ENCODE results near the gene KPNB1.

KPNB1 gene

GRCh38 chr17:47636273-47637030, 13.3 kb upstream of the KPNB1 start:
- DNase-seq (ENCODE audit: low read depth) = no peak

- no peak for DNase-seq (ENCODE audit: low read depth)
Measured at GRCh38 chr17:47638903-47639302, 10.8 kb upstream of the KPNB1 start.

- DNase-seq (ENCODE audit: low read depth) = no peak
Measured at GRCh38 chr17:47640076-47640475, 9.6 kb upstream of the KPNB1 start.

GRCh38 chr17:47641202-47641601, 8.5 kb upstream of the KPNB1 start:
- DNase-seq (ENCODE audit: low read depth) = no peak

- no peak for DNase-seq (ENCODE audit: low read depth)
Measured at GRCh38 chr17:47643116-47643515, 6.6 kb upstream of the KPNB1 start.

- DNase-seq (ENCODE audit: low read depth) = no peak
Measured at GRCh38 chr17:47644324-47644723, 5.4 kb upstream of the KPNB1 start.

- DNase-seq (ENCODE audit: low read depth) = no peak
Measured at GRCh38 chr17:47649972-47650524, 329 bp downstream of the KPNB1 start.

GRCh38 chr17:47650525-47651522, 1.1 kb downstream of the KPNB1 start:
- DNase-seq (ENCODE audit: low read depth) = peak; percentile 94

GRCh38 chr17:47651704-47652103, 2.0 kb downstream of the KPNB1 start:
- DNase-seq (ENCODE audit: low read depth) = no peak

GRCh38 chr17:47652570-47652969, 2.9 kb downstream of the KPNB1 start:
- no peak for DNase-seq (ENCODE audit: low read depth)

GRCh38 chr17:47653442-47653841, 3.7 kb downstream of the KPNB1 start:
- no peak for DNase-seq (ENCODE audit: low read depth)

GRCh38 chr17:47654991-47655390, 5.3 kb downstream of the KPNB1 start:
- DNase-seq (ENCODE audit: low read depth) = no peak

GRCh38 chr17:47660064-47660492, 10.4 kb downstream of the KPNB1 start:
- no peak for DNase-seq (ENCODE audit: low read depth)

- DNase-seq (ENCODE audit: low read depth) = no peak
Measured at GRCh38 chr17:47663912-47664623, 14.3 kb downstream of the KPNB1 start.

- DNase-seq (ENCODE audit: low read depth) = no peak
Measured at GRCh38 chr17:47664624-47664941, 14.9 kb downstream of the KPNB1 start.

- no peak for DNase-seq (ENCODE audit: low read depth)
Measured at GRCh38 chr17:47665655-47666054, 15.9 kb downstream of the KPNB1 start.

- no peak for DNase-seq (ENCODE audit: low read depth)
Measured at GRCh38 chr17:47669081-47669480, 19.4 kb downstream of the KPNB1 start.

- DNase-seq (ENCODE audit: low read depth) = no peak
Measured at GRCh38 chr17:47670064-47670463, 20.3 kb downstream of the KPNB1 start.

- DNase-seq (ENCODE audit: low read depth) = no peak
Measured at GRCh38 chr17:47674499-47674898, 24.8 kb downstream of the KPNB1 start.

GRCh38 chr17:47675380-47676198, 25.9 kb downstream of the KPNB1 start:
- DNase-seq (ENCODE audit: low read depth) = no peak

GRCh38 chr17:47676199-47676472, 26.4 kb downstream of the KPNB1 start:
- DNase-seq (ENCODE audit: low read depth) = no peak

Data from stromal cell of bone marrow (primary cell).